ENCODE measurements around the gene MXD3.
"Not testable (repeated sequence)": the region's sequence is repeated elsewhere in the genome, so short reads cannot be mapped to it uniquely, and the experiment has no call there.

Gene MXD3

GRCh38 chr5:177260961-177261360, 50.7 kb downstream of the MXD3 start:
- no peak for DNase-seq

GRCh38 chr5:177258711-177259110, 53.0 kb downstream of the MXD3 start:
- DNase-seq = not testable (repeated sequence)

Data from left hindlimb (tissue), 1 donor.